Measurements from ENCODE around the gene STARD3.

DNA sequence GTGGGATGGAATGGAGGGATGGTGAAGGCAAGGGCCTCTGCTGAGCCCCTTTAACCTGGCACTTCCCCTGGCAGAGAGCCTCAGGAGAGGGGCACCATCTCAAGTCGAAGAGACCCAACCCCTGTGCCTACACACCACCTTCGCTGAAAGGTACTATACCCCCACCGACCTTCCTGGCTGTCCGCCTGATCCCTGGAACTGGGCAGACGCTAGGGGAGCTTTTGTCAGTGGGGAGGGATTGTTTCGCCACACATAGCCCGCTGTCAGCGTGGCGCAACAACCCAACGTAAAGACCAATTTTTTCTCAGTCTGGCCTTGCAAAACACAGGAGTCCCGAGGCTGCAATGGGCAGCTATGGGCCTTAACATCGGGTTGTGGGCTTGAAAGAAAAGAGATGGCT, 7.0 kb upstream of the STARD3 start:
- TF ChIP-seq POLR2A (IDR thresholded peaks at IDR 0.05) = no peak
- TF ChIP-seq, protein P1, sequence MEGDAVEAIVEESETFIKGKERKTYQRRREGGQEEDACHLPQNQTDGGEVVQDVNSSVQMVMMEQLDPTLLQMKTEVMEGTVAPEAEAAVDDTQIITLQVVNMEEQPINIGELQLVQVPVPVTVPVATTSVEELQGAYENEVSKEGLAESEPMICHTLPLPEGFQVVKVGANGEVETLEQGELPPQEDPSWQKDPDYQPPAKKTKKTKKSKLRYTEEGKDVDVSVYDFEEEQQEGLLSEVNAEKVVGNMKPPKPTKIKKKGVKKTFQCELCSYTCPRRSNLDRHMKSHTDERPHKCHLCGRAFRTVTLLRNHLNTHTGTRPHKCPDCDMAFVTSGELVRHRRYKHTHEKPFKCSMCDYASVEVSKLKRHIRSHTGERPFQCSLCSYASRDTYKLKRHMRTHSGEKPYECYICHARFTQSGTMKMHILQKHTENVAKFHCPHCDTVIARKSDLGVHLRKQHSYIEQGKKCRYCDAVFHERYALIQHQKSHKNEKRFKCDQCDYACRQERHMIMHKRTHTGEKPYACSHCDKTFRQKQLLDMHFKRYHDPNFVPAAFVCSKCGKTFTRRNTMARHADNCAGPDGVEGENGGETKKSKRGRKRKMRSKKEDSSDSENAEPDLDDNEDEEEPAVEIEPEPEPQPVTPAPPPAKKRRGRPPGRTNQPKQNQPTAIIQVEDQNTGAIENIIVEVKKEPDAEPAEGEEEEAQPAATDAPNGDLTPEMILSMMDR (IDR thresholded peaks at IDR 0.05) = no peak

All from ovary (tissue), 3 donors.